Endothelial cell of umbilical vein (primary cell): ENCODE results near the gene SAMD14. TPM values are rescaled to one million over a fixed set of nuclear protein-coding genes. Genes with fewer than 3 reads are reported as not detected.

ENCODE experiments used
- BruUV-seq: library from RNA; stranded (reverse); fragments of 400-500 nt; replicated peaks from 2 replicates; lab custom pipeline; 2021; lab: Mats Ljungman, UMichigan
- CTCF ChIA-PET: fragments of 300-600, 350-600 bp; sonication (Branson Sonifier 250); formaldehyde crosslinking; loops from one replicate; lab custom pipeline; 2021; ENCODE audit warnings: antibody characterized with exemption, inconsistent platforms; lab: Charles Lee
- POLR2A ChIA-PET: fragments of 300-600, 350-600 bp; sonication (Branson Sonifier 250); formaldehyde crosslinking; loops from one replicate; lab custom pipeline; 2021; ENCODE audit warnings: antibody characterized with exemption, inconsistent platforms; lab: Charles Lee
- DNase-seq: peaks from one replicate; pipeline ENCODE4 v3.0.0-alpha.2; 2011; ENCODE audit warnings: low read depth, low spot score
- FAIRE-seq: peaks from 2 replicates; lab custom pipeline; 2011; peaks lifted over from hg19 to GRCh38; lab: Jason Lieb, UNC
- H2AFZ ChIP-seq: 2 replicates; pipeline ENCODE4 v1.6.0; 2012; ENCODE audit warnings: low read depth, low read length, control low read depth, inconsistent platforms
- H3K27ac ChIP-seq: 2 replicates; pipeline ENCODE4 v1.5.1; 2011; ENCODE audit warnings: low read depth, mild to moderate bottlenecking, control low read depth, low read length, moderate library complexity; ENCODE audit not compliant: insufficient read depth
- H3K27me3 ChIP-seq, 2 experiments: 2 replicates each; pipeline versions ENCODE4 v1.6.0 to v1.6.1; 2011; ENCODE audit warnings: low read length in 2 of 2, mixed read lengths in 1 of 2; ENCODE audit not compliant: control insufficient read depth in 2 of 2, insufficient read depth in 2 of 2
- H3K36me3 ChIP-seq, 2 experiments: 2 replicates in 1 of 2; 3 replicates in 1 of 2; pipeline ENCODE4 v1.5.1; 2011; ENCODE audit warnings: low read length in 2 of 2, mild to moderate bottlenecking in 1 of 2, moderate library complexity in 1 of 2; ENCODE audit not compliant: control insufficient read depth in 2 of 2, insufficient read depth in 2 of 2; ENCODE audit errors: extremely low read depth in 1 of 2
- H3K4me1 ChIP-seq: 3 replicates; pipeline ENCODE4 v1.5.1; 2011; ENCODE audit warnings: mild to moderate bottlenecking, low read length; ENCODE audit not compliant: control insufficient read depth, insufficient read depth; ENCODE audit errors: extremely low read depth
- H3K4me2 ChIP-seq: 2 replicates; pipeline ENCODE4 v1.6.1; 2011; ENCODE audit warnings: low read length, control low read depth, mixed read lengths; ENCODE audit not compliant: insufficient read depth
- H3K4me3 ChIP-seq, 3 experiments: fragments of 200-600 bp in 1 of 3; sonication (generic), shearing (Covaris generic) in 1 of 3; replicated peaks in 1 of 3; 2 replicates each; pipeline ENCODE4 v1.5.1; 2011 to 2016; ENCODE audit warnings: control low read depth in 3 of 3, low read length in 3 of 3, mild to moderate bottlenecking in 2 of 3, inconsistent platforms in 1 of 3, low read depth in 1 of 3, moderate library complexity in 1 of 3; ENCODE audit not compliant: insufficient read depth in 1 of 3
- H3K79me2 ChIP-seq: 2 replicates; pipeline ENCODE4 v1.6.0; 2012; ENCODE audit warnings: low read length, inconsistent platforms; ENCODE audit not compliant: control insufficient read depth, insufficient read depth
- H3K9ac ChIP-seq: replicated peaks from 2 replicates; pipeline ENCODE3; 2011; ENCODE audit warnings: low read length, control low read depth; ENCODE audit not compliant: insufficient read depth; ENCODE audit errors: extremely low read depth
- H3K9me1 ChIP-seq: replicated peaks from 3 replicates; pipeline ENCODE4 v1.6.0; 2011; ENCODE audit warnings: mild to moderate bottlenecking, low read length; ENCODE audit not compliant: control insufficient read depth, insufficient read depth; ENCODE audit errors: extremely low read depth
- H3K9me3 ChIP-seq: replicated peaks from 2 replicates; pipeline ENCODE4 v1.5.1; 2012; ENCODE audit warnings: low read length, inconsistent platforms; ENCODE audit not compliant: control insufficient read depth, insufficient read depth
- H4K20me1 ChIP-seq: replicated peaks from 2 replicates; pipeline ENCODE3; 2011; ENCODE audit warnings: mild to moderate bottlenecking, low read length; ENCODE audit not compliant: control insufficient read depth, insufficient read depth; ENCODE audit errors: extremely low read depth
- EZH2 ChIP-seq: IDR thresholded peaks from 2 replicates; pipeline ENCODE4 v1.6.1; 2012; ENCODE audit warnings: borderline replicate concordance, low read depth, mild to moderate bottlenecking, moderate library complexity, low read length, inconsistent platforms; ENCODE audit not compliant: severe bottlenecking
- FOS ChIP-seq: IDR thresholded peaks from 2 replicates; pipeline ENCODE4 v1.6.1; 2011; ENCODE audit warnings: mild to moderate bottlenecking, low read length, moderate library complexity, borderline replicate concordance; ENCODE audit not compliant: insufficient read depth
- GATA2 ChIP-seq: IDR thresholded peaks from 2 replicates; pipeline ENCODE4 v1.7.0; 2011; ENCODE audit warnings: low read depth, mild to moderate bottlenecking, moderate library complexity, mixed read lengths, low read length; ENCODE audit not compliant: insufficient read length, insufficient read depth
- JUN ChIP-seq: IDR thresholded peaks from 2 replicates; pipeline ENCODE4 v1.6.1; 2011; ENCODE audit warnings: borderline replicate concordance, low read depth; ENCODE audit not compliant: insufficient read length, insufficient read depth
- MYC ChIP-seq: IDR thresholded peaks from one replicate; pipeline ENCODE4 v1.6.1; 2011; ENCODE audit warnings: mild to moderate bottlenecking, low read depth, low read length
- POLR2A ChIP-seq: IDR thresholded peaks from 2 replicates; pipeline ENCODE4 v1.6.1; 2012; ENCODE audit warnings: low read depth, mild to moderate bottlenecking, control low read depth, low read length
- POLR2AphosphoS5 ChIP-seq: IDR thresholded peaks from 2 replicates; pipeline ENCODE4 v1.6.1; 2012; ENCODE audit warnings: low read depth, mild to moderate bottlenecking, control low read depth, low read length, moderate library complexity; ENCODE audit not compliant: insufficient read depth
- dilution Hi-C: fragments of 300-500 bp; cut with MboI; formaldehyde crosslinking; loops from one replicate; pipeline ENCODE4 v1.15.0; 2019; ENCODE audit warnings: low sequenced_read_pairs; ENCODE audit not compliant: extremely low pct_ligation_motif_present
- intact Hi-C: fragments of 100-400 bp; cut with micrococcal nuclease; formaldehyde crosslinking; loops from one replicate; pipeline ENCODE4 v1.10.0; 2022
- polyA plus RNA-seq, 4 experiments: library from polyadenylated mRNA; depleted of rRNA in 3 of 4; stranded (reverse) in 3 of 4; unstranded in 1 of 4; fragments of >200 nt; gene quantifications; 2 replicates each; pipeline versions ENCODE4 v1.2.1 to v1.2.3, GENCODE V29; 2011 to 2012; ENCODE audit warnings: missing spikeins in 1 of 4
- total RNA-seq: library from RNA; stranded (reverse); gene quantifications from 2 replicates; pipeline ENCODE4 v1.2.3, GENCODE V29; 2021
- TF ChIP-seq, protein P1 (sequence below): IDR thresholded peaks from 2 replicates; pipeline ENCODE4 v1.6.1; 2011; ENCODE audit not compliant: insufficient read depth, insufficient read length
- TF ChIP-seq, protein P2 (sequence below), 2 donors: IDR thresholded peaks; 1 replicate in 1 of 2; 2 replicates in 1 of 2; pipeline ENCODE4 v1.5.1; 2011; ENCODE audit warnings: low read length in 2 of 2, mild to moderate bottlenecking in 2 of 2, moderate library complexity in 2 of 2, control low read depth in 1 of 2, inconsistent platforms in 1 of 2, low read depth in 1 of 2; ENCODE audit not compliant: insufficient read depth in 1 of 2; ENCODE audit errors: extremely low read depth in 1 of 2

Gene SAMD14
- total and polyA plus RNA-seq, 2 donors (not counting 3 experiments of a cell fraction or from before 2014, with no cell fraction given), result 6.8 to 15.6 TPM

DNA sequence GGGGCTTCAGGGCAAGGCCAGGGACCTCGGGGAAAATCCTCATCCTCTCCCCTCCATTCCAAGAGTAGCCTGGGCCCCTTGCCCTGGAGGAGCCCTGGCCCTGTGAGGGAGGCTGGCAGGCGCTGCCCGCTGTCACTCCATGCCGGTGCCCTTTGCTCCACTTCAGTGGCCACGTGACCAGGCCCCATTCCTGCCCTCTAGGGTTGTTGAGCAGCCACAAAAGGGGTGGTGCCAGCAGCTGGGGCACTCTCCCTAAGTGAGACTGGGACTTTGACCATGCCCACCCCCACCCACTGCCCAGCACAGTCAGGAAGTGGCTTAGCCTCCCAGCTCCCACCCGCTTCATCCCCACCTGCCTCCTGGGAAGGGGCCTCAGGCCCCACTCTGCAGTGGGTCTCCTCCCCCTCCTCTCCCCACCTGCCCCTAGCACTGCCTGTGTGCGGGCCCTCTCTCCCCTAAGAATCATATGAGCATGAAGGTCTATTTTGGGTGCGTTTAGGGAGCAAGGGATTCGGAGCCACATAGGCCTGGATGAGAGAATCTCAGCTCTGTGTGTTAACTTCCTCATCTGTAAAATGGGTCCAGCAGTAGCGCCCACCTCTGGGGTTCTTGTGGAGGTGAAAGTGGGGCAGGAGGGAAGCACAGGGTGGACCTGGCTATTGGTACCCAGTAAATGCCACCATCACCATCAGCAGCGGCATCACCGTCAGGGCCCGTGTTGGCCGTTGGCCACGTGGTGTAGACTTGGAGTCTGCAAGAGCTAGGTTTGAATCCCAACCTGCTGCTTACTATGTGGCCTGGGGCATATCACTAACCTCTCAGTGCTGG is 27.6 kb downstream of the SAMD14 start:
- dilution Hi-C loops, result no loop called here
- H3K4me1 ChIP-seq, result no peaks in the 10 kb centered on the region
- intact Hi-C loops, result no loop called here
- ChIA-PET POLR2A (no interaction called here), CTCF (interaction anchor here (3.5 to 3.9 kb wide), 2 partner anchors 8 to 12 kb away, joined by 12 to 19 read pairs; no protein-coding TSS in a partner anchor)
- no peak for FAIRE-seq
- H3K9me3 ChIP-seq, result no peaks in the 10 kb centered on the region
- H3K27me3 ChIP-seq, result no peaks in the 10 kb centered on the region
- H3K9me1 ChIP-seq, result no peaks in the 10 kb centered on the region
- no peak for DNase-seq
- no peak overlapping the region for H3K4me3 ChIP-seq
- H3K36me3 ChIP-seq, result peaks cover 0 to 5% of the 10 kb centered on the region in 2 experiments
- no peak overlapping the region for H3K4me2 ChIP-seq
- no peaks in the 10 kb centered on the region for H3K79me2 ChIP-seq
- no peak for TF ChIP-seq FOS
- TF ChIP-seq JUN, result no peak
- TF ChIP-seq, protein P1, sequence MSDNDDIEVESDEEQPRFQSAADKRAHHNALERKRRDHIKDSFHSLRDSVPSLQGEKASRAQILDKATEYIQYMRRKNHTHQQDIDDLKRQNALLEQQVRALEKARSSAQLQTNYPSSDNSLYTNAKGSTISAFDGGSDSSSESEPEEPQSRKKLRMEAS, result no peak
- no peak for TF ChIP-seq MYC
- no peak for TF ChIP-seq POLR2AphosphoS5
- TF ChIP-seq GATA2, result no peak
- TF ChIP-seq EZH2, result no peak
- TF ChIP-seq, protein P2, sequence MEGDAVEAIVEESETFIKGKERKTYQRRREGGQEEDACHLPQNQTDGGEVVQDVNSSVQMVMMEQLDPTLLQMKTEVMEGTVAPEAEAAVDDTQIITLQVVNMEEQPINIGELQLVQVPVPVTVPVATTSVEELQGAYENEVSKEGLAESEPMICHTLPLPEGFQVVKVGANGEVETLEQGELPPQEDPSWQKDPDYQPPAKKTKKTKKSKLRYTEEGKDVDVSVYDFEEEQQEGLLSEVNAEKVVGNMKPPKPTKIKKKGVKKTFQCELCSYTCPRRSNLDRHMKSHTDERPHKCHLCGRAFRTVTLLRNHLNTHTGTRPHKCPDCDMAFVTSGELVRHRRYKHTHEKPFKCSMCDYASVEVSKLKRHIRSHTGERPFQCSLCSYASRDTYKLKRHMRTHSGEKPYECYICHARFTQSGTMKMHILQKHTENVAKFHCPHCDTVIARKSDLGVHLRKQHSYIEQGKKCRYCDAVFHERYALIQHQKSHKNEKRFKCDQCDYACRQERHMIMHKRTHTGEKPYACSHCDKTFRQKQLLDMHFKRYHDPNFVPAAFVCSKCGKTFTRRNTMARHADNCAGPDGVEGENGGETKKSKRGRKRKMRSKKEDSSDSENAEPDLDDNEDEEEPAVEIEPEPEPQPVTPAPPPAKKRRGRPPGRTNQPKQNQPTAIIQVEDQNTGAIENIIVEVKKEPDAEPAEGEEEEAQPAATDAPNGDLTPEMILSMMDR (IDR thresholded peaks at IDR 0.05; ENCODE audit: extremely low read depth in 1 of 2, insufficient read depth in 1 of 2, low read depth in 1 of 2, low read length in 2 of 2), result no peak
- TF ChIP-seq POLR2A, result no peak
- H3K9ac ChIP-seq, result no peak overlapping the region
- no peak overlapping the region for H3K27ac ChIP-seq
- no peaks in the 10 kb centered on the region for H4K20me1 ChIP-seq
- no TSS peak for BruUV-seq
- no peak overlapping the region for H2AFZ ChIP-seq
